HEK293 (cell line): Measurements from ENCODE around the gene SF3A1.

Experiments used
- CTCF ChIA-PET: fragments of 350-600 bp; formaldehyde crosslinking; extraction: SDS; loops from one replicate; lab custom pipeline; 2021; ENCODE audit warnings: antibody characterized with exemption; lab: Yijun Ruan, JAX
- POLR2A ChIA-PET: fragments of 300-600 bp; formaldehyde crosslinking; extraction: SDS; loops from one replicate; lab custom pipeline; 2020; ENCODE audit warnings: antibody characterized with exemption, inconsistent platforms; lab: Yijun Ruan, JAX
- H3K27ac ChIP-seq: fragments of 200-500 bp; sonication (Bioruptor generic); 2 replicates; pipeline ENCODE4 v1.5.1; 2014; ENCODE audit warnings: low read depth, low read length, control low read depth, inconsistent platforms; ENCODE audit errors: extremely low read depth
- H3K36me3 ChIP-seq, 2 experiments: fragments of 200-500 bp in 1 of 2; sonication (Bioruptor generic) in 1 of 2; 1 replicate in 1 of 2; 2 replicates in 1 of 2; pipeline ENCODE4 v1.5.1; 2014 to 2017; ENCODE audit warnings: inconsistent platforms in 2 of 2, low read length in 2 of 2; ENCODE audit not compliant: control insufficient read depth in 2 of 2, insufficient read depth in 1 of 2
- H3K4me1 ChIP-seq: fragments of 200-500 bp; sonication (Bioruptor generic); 2 replicates; pipeline ENCODE4 v1.5.1; 2014; ENCODE audit warnings: mild to moderate bottlenecking, low read length, inconsistent platforms; ENCODE audit not compliant: control insufficient read depth, insufficient read depth
- H3K4me3 ChIP-seq: 2 replicates; pipeline ENCODE4 v1.5.1; 2011; ENCODE audit warnings: low read depth, mild to moderate bottlenecking, control low read depth, low read length, moderate library complexity
- H3K9me3 ChIP-seq: fragments of 200-500 bp; sonication (Bioruptor generic); 2 replicates; pipeline ENCODE4 v1.5.1; 2014; ENCODE audit warnings: low read depth, low read length, inconsistent platforms; ENCODE audit not compliant: control insufficient read depth, insufficient read depth
- AEBP2 ChIP-seq: fragments of 450-650 bp; formaldehyde crosslinking; IDR thresholded peaks from 2 replicates; pipeline ENCODE4 v1.5.1; 2016; ENCODE audit warnings: missing biosample characterization, missing genetic modification characterization, borderline replicate concordance
- BCL11B ChIP-seq: fragments of 450-650 bp; formaldehyde crosslinking; IDR thresholded peaks from 2 replicates; pipeline ENCODE4 v1.5.1; 2016; ENCODE audit warnings: low read depth, missing biosample characterization, missing genetic modification characterization
- GFI1B ChIP-seq: fragments of 450-650 bp; formaldehyde crosslinking; IDR thresholded peaks from 2 replicates; pipeline ENCODE4 v1.5.1; 2016; ENCODE audit warnings: missing biosample characterization, missing genetic modification characterization
- GLIS1 ChIP-seq: fragments of 450-650 bp; formaldehyde crosslinking; IDR thresholded peaks from 2 replicates; pipeline ENCODE4 v1.5.1; 2016; ENCODE audit warnings: missing biosample characterization, missing genetic modification characterization
- KLF1 ChIP-seq: fragments of 450-650 bp; formaldehyde crosslinking; IDR thresholded peaks from 2 replicates; pipeline ENCODE4 v1.5.1; 2016; ENCODE audit warnings: missing biosample characterization, missing genetic modification characterization
- KLF10 ChIP-seq: fragments of 450-650 bp; IDR thresholded peaks from 2 replicates; pipeline ENCODE4 v1.5.1; 2018; ENCODE audit warnings: missing biosample characterization, mild to moderate bottlenecking, missing genetic modification characterization
- KLF16 ChIP-seq: fragments of 450-650 bp; formaldehyde crosslinking; IDR thresholded peaks from 2 replicates; pipeline ENCODE4 v1.5.1; 2017; ENCODE audit warnings: missing biosample characterization, missing genetic modification characterization
- KLF7 ChIP-seq: fragments of 450-650 bp; formaldehyde crosslinking; IDR thresholded peaks from 2 replicates; pipeline ENCODE4 v1.5.1; 2016; ENCODE audit warnings: missing biosample characterization, missing genetic modification characterization, borderline replicate concordance
- MEIS1 ChIP-seq: sonication (generic); formaldehyde crosslinking; IDR thresholded peaks from 2 replicates; pipeline ENCODE4 v1.8.1; 2022; ENCODE audit warnings: missing genetic modification reagents, mild to moderate bottlenecking, borderline replicate concordance
- MZF1 ChIP-seq: fragments of 450-650 bp; formaldehyde crosslinking; IDR thresholded peaks from 2 replicates; pipeline ENCODE4 v1.5.1; 2017; ENCODE audit warnings: missing biosample characterization, missing genetic modification characterization, borderline replicate concordance
- YY2 ChIP-seq: fragments of 450-650 bp; formaldehyde crosslinking; IDR thresholded peaks from 2 replicates; pipeline ENCODE4 v1.5.1; 2016; ENCODE audit warnings: missing biosample characterization, missing genetic modification characterization
- ZBTB17 ChIP-seq: fragments of 450-650 bp; formaldehyde crosslinking; IDR thresholded peaks from 2 replicates; pipeline ENCODE4 v1.5.1; 2016; ENCODE audit warnings: missing biosample characterization, missing genetic modification characterization
- ZEB2 ChIP-seq: fragments of 450-650 bp; formaldehyde crosslinking; IDR thresholded peaks from 2 replicates; pipeline ENCODE4 v1.5.1; 2016; ENCODE audit warnings: missing biosample characterization, missing genetic modification characterization
- ZFP37 ChIP-seq: fragments of 450-650 bp; formaldehyde crosslinking; IDR thresholded peaks from 2 replicates; pipeline ENCODE4 v1.5.1; 2016; ENCODE audit warnings: missing biosample characterization, missing genetic modification characterization
- ZIC2 ChIP-seq: fragments of 450-650 bp; formaldehyde crosslinking; IDR thresholded peaks from 2 replicates; pipeline ENCODE4 v1.5.1; 2016; ENCODE audit warnings: missing biosample characterization, missing genetic modification characterization
- ZNF10 ChIP-seq: fragments of 450-650 bp; formaldehyde crosslinking; IDR thresholded peaks from 2 replicates; pipeline ENCODE4 v1.5.1; 2017; ENCODE audit warnings: missing biosample characterization, missing genetic modification characterization
- ZNF341 ChIP-seq: fragments of 450-650 bp; formaldehyde crosslinking; IDR thresholded peaks from 2 replicates; pipeline ENCODE4; 2016; ENCODE audit warnings: low read depth, missing biosample characterization, missing genetic modification characterization
- ZNF514 ChIP-seq: fragments of 450-650 bp; formaldehyde crosslinking; IDR thresholded peaks from 2 replicates; pipeline ENCODE4 v1.5.1; 2016; ENCODE audit warnings: missing biosample characterization, missing genetic modification characterization
- ZNF558 ChIP-seq: fragments of 450-650 bp; formaldehyde crosslinking; IDR thresholded peaks from 2 replicates; pipeline ENCODE4 v1.5.1; 2016; ENCODE audit warnings: missing biosample characterization, missing genetic modification characterization
- ZNF610 ChIP-seq: fragments of 450-650 bp; formaldehyde crosslinking; IDR thresholded peaks from 2 replicates; pipeline ENCODE4 v1.5.1; 2016; ENCODE audit warnings: missing biosample characterization, missing genetic modification characterization, borderline replicate concordance
- ZNF658 ChIP-seq: fragments of 450-650 bp; formaldehyde crosslinking; IDR thresholded peaks from 2 replicates; pipeline ENCODE4; 2016; ENCODE audit warnings: missing biosample characterization, missing genetic modification characterization
- ZNF792 ChIP-seq: fragments of 450-650 bp; formaldehyde crosslinking; IDR thresholded peaks from 2 replicates; pipeline ENCODE4 v1.5.1; 2016; ENCODE audit warnings: missing biosample characterization, missing genetic modification characterization
- TF ChIP-seq, protein P1 (sequence below): fragments of 450-650 bp; formaldehyde crosslinking; IDR thresholded peaks from 2 replicates; pipeline ENCODE4 v1.5.1; 2016; ENCODE audit warnings: missing biosample characterization, missing genetic modification characterization
- TF ChIP-seq, protein P2 (sequence below): fragments of 450-650 bp; formaldehyde crosslinking; IDR thresholded peaks from 2 replicates; pipeline ENCODE4 v1.5.1; 2016; ENCODE audit warnings: missing biosample characterization, missing genetic modification characterization
- TF ChIP-seq, protein P3 (sequence below): fragments of 450-650 bp; formaldehyde crosslinking; IDR thresholded peaks from 2 replicates; pipeline ENCODE4 v1.5.1; 2017; ENCODE audit warnings: missing biosample characterization, mild to moderate bottlenecking, missing genetic modification characterization, moderate library complexity
- TF ChIP-seq, protein P4 (sequence below): fragments of 450-650 bp; formaldehyde crosslinking; IDR thresholded peaks from 2 replicates; pipeline ENCODE4 v1.5.1; 2016; ENCODE audit warnings: missing biosample characterization, missing genetic modification characterization
- TF ChIP-seq, protein P5 (sequence below): fragments of 450-650 bp; formaldehyde crosslinking; IDR thresholded peaks from 2 replicates; pipeline ENCODE4 v1.5.1; 2016; ENCODE audit warnings: missing biosample characterization, missing genetic modification characterization

The SF3A1 gene, protein sequence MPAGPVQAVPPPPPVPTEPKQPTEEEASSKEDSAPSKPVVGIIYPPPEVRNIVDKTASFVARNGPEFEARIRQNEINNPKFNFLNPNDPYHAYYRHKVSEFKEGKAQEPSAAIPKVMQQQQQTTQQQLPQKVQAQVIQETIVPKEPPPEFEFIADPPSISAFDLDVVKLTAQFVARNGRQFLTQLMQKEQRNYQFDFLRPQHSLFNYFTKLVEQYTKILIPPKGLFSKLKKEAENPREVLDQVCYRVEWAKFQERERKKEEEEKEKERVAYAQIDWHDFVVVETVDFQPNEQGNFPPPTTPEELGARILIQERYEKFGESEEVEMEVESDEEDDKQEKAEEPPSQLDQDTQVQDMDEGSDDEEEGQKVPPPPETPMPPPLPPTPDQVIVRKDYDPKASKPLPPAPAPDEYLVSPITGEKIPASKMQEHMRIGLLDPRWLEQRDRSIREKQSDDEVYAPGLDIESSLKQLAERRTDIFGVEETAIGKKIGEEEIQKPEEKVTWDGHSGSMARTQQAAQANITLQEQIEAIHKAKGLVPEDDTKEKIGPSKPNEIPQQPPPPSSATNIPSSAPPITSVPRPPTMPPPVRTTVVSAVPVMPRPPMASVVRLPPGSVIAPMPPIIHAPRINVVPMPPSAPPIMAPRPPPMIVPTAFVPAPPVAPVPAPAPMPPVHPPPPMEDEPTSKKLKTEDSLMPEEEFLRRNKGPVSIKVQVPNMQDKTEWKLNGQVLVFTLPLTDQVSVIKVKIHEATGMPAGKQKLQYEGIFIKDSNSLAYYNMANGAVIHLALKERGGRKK

DNA sequence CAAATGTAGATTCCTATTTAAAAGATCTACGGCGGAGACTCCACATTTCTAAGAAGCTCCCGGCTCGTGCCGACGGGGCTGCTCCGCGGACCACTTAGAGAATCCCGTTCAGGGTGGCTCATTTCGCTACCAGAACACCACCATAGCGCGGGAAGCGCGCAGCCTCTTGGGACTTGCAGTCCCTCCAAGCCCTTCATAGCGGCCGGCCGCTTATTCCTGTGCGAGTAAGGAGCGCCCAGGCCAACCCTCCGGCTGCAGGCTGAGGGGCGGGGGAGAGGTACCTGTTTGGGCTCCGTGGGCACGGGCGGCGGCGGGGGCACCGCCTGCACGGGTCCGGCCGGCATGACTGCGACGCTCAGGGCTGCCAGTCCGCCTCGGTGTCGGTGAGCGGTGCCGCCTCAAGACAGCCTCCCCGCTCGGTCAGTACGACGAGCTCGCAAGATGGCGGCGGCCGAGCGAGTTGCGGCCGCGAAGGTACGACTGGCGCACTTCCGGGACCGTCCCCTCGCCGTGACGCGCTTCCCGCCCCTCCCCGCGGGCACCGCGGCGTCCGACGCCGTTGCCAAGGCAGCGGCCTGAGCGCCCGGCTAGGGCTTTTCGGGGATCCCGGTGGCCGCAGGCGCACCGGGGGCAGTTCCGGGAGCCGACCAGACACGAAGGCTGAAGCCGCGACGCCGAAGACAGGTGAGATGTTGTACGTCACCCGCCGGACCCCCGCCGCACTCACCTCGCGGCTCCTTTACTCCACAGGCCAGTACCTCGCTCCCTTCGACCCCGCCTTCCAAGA, at the start of gene SF3A1, which contains the start of gene CCDC157:
TSS of gene SF3A1 (minus strand) at position 446 of the 787 bp plus-strand sequence. CDS start at position 344, 102 bp downstream.
TSS of gene CCDC157 (plus strand) at position 559 of the 787 bp plus-strand sequence. CDS start 8,994 bp downstream, outside the sequence.
- Histone ChIP-seq H3K36me3 (peaks cover 4 to 36% of the 10 kb centered on the region in 2 experiments), H3K4me1 (peaks cover 5% of the 10 kb centered on the region; the same call in 1 of the 2 replicates), H3K4me3 (peak within 1 kb of the TSS; percentile 98), H3K9me3 (no peaks in the 10 kb centered on the region), H3K27ac (peak within 1 kb of the TSS; percentile 82)
- ChIA-PET CTCF (interaction anchor here (0.5 to 1.7 kb wide), 6 partner anchors 29 to 270 kb away, joined by 3 to 5 read pairs (median 4); partner anchors contain the start of genes CASTOR1 and RNF215), POLR2A (interaction anchor here (0.6 to 2.1 kb wide), 34 partner anchors 9 to 936 kb away, joined by 3 to 40 read pairs (median 5); partner anchors contain the start of genes CASTOR1, RNF215, SEC14L2 and TBC1D10A)
- TF ChIP-seq ZIC2 (tag by site-specific recombination) (0 out of 2 replicates have a peak, but pooled peaks have one; percentile 16), GFI1B (tag by site-specific recombination) (no peak), ZFP37 (tag by site-specific recombination) (peak; percentile 83; the same call in 1 of the 2 replicates), MZF1 (no peak), ZEB2 (tag by site-specific recombination) (peak; percentile 92), KLF10 (tag by site-specific recombination) (peak; percentile 60; the same call in 1 of the 2 replicates), YY2 (tag by site-specific recombination) (peak; percentile 90), ZNF792 (no peak), ZNF341 (peak; percentile 55), KLF7 (0 out of 2 replicates have a peak, but pooled peaks have one; percentile 18), ZNF610 (tag by site-specific recombination) (peak; percentile 97), ZNF514 (no peak), AEBP2 (tag by site-specific recombination) (no peak), MEIS1 (CRISPR knock-in tag) (no peak), ZBTB17 (tag by site-specific recombination) (peak; percentile 77), KLF16 (peak; percentile 64), GLIS1 (tag by site-specific recombination) (no peak), KLF1 (tag by site-specific recombination) (peak; percentile 49; the same call in 1 of the 2 replicates), BCL11B (tag by site-specific recombination) (no peak), ZNF658 (tag by site-specific recombination) (no peak), ZNF558 (tag by site-specific recombination) (no peak), ZNF10 (tag by site-specific recombination) (no peak)
- TF ChIP-seq, protein P1, sequence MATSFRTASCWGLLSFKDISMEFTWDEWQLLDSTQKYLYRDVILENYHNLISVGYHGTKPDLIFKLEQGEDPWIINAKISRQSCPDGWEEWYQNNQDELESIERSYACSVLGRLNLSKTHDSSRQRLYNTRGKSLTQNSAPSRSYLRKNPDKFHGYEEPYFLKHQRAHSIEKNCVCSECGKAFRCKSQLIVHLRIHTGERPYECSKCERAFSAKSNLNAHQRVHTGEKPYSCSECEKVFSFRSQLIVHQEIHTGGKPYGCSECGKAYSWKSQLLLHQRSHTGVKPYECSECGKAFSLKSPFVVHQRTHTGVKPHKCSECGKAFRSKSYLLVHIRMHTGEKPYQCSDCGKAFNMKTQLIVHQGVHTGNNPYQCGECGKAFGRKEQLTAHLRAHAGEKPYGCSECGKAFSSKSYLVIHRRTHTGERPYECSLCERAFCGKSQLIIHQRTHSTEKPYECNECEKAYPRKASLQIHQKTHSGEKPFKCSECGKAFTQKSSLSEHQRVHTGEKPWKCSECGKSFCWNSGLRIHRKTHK (tag by site-specific recombination): no peak
- TF ChIP-seq, protein P2, sequence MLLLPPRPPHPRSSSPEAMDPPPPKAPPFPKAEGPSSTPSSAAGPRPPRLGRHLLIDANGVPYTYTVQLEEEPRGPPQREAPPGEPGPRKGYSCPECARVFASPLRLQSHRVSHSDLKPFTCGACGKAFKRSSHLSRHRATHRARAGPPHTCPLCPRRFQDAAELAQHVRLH (tag by site-specific recombination): peak; percentile 94
- TF ChIP-seq, protein P3, sequence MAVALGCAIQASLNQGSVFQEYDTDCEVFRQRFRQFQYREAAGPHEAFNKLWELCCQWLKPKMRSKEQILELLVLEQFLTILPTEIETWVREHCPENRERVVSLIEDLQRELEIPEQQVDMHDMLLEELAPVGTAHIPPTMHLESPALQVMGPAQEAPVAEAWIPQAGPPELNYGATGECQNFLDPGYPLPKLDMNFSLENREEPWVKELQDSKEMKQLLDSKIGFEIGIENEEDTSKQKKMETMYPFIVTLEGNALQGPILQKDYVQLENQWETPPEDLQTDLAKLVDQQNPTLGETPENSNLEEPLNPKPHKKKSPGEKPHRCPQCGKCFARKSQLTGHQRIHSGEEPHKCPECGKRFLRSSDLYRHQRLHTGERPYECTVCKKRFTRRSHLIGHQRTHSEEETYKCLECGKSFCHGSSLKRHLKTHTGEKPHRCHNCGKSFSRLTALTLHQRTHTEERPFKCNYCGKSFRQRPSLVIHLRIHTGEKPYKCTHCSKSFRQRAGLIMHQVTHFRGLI (tag by site-specific recombination): peak; percentile 68
- TF ChIP-seq, protein P4, sequence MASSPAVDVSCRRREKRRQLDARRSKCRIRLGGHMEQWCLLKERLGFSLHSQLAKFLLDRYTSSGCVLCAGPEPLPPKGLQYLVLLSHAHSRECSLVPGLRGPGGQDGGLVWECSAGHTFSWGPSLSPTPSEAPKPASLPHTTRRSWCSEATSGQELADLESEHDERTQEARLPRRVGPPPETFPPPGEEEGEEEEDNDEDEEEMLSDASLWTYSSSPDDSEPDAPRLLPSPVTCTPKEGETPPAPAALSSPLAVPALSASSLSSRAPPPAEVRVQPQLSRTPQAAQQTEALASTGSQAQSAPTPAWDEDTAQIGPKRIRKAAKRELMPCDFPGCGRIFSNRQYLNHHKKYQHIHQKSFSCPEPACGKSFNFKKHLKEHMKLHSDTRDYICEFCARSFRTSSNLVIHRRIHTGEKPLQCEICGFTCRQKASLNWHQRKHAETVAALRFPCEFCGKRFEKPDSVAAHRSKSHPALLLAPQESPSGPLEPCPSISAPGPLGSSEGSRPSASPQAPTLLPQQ (tag by site-specific recombination): peak; percentile 76
- TF ChIP-seq, protein P5, sequence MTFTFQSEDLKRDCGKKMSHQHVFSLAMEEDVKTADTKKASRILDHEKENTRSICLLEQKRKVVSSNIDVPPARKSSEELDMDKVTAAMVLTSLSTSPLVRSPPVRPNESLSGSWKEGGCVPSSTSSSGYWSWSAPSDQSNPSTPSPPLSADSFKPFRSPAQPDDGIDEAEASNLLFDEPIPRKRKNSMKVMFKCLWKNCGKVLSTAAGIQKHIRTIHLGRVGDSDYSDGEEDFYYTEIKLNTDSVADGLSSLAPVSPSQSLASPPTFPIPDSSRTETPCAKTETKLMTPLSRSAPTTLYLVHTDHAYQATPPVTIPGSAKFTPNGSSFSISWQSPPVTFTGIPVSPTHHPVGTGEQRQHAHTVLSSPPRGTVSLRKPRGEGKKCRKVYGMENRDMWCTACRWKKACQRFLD (tag by site-specific recombination): 0 out of 2 replicates have a peak, but pooled peaks have one; percentile 41
